Heart right ventricle (tissue), 16 donors: ENCODE data around the gene LYSMD2. TPM values are rescaled to one million over a fixed set of nuclear protein-coding genes. Genes with fewer than 3 reads are reported as not detected.

ENCODE experiments used
- ATAC-seq, 8 donors: fragments of 200-7000 bp; cut with Tn5 transposase; one replicate each; pipeline ENCODE4 v1.9.1; 2020; ENCODE audit warnings: mild to moderate bottlenecking in 8 of 8, moderate library complexity in 8 of 8, moderate number of reproducible peaks in 1 of 8
- DNase-seq, 2 donors: peaks; one replicate each; pipeline ENCODE4 v3.0.0-alpha.2; 2020
- H3K27ac ChIP-seq, 10 donors: fragments of 200-600 bp; sonication (generic) in 2 of 10; one replicate each; pipeline versions ENCODE4 v1.5.0 to v1.8.0; 2020 to 2022; ENCODE audit warnings: mild to moderate bottlenecking in 3 of 10
- H3K27me3 ChIP-seq, 7 donors: fragments of 200-600 bp; one replicate each; pipeline ENCODE4 v1.8.0; 2021 to 2022; ENCODE audit warnings: mild to moderate bottlenecking in 2 of 7
- H3K36me3 ChIP-seq, 9 donors: fragments of 200-600 bp; sonication (generic) in 1 of 9; one replicate each; pipeline versions ENCODE4 v1.5.0 to v1.8.0; 2020 to 2022; ENCODE audit warnings: mild to moderate bottlenecking in 2 of 9
- H3K4me1 ChIP-seq, 9 donors: fragments of 200-600 bp; sonication (generic) in 1 of 9; one replicate each; pipeline versions ENCODE4 v1.5.0 to v1.8.0; 2020 to 2022; ENCODE audit warnings: mild to moderate bottlenecking in 4 of 9
- H3K4me3 ChIP-seq, 10 donors: fragments of 200-600 bp; sonication (generic) in 2 of 10; one replicate each; pipeline versions ENCODE4 v1.5.0 to v1.8.0; 2020 to 2022; ENCODE audit warnings: mild to moderate bottlenecking in 7 of 10, moderate library complexity in 2 of 10
- H3K9me3 ChIP-seq, 11 donors: fragments of 200-600 bp in 10 of 11; sonication (generic) in 2 of 11; one replicate each; pipeline versions ENCODE4 v1.5.0 to v1.8.0; 2013 to 2022; ENCODE audit warnings: mild to moderate bottlenecking in 2 of 11, control low read depth in 1 of 11, moderate library complexity in 1 of 11
- WGBS, 2 donors: extraction: QIAGEN DNeasy Blood & Tissue Kit; methylation state at CpG; one replicate each; pipeline ENCODE4 v1.1.7; 2013; ENCODE audit warnings: inconsistent platforms in 1 of 2; 5-methylcytosine and 5-hydroxymethylcytosine counted together
- intact Hi-C, 10 donors: fragments of 100-400 bp; cut with DNase I; formaldehyde crosslinking; loops; one replicate each; pipeline versions ENCODE4 v1.11.1 to v1.14.2; 2022
- polyA plus RNA-seq, 2 donors: library from polyadenylated mRNA; stranded (reverse); fragments of 200-250 nt; gene quantifications; one replicate each; pipeline ENCODE4 v1.2.3, GENCODE V29; 2013
- total RNA-seq, 10 donors: library from RNA; stranded (reverse); fragmentation: NEBNext Ultra II Directional in 3 of 10; extraction: Animal tissue kit (Norgen Biotek cat#: 25700) in 3 of 10; gene quantifications; one replicate each; pipeline versions ENCODE4 v1.2.1 to v1.2.4, GENCODE V29; 2021 to 2023
- TF ChIP-seq, protein P1 (sequence below), 9 donors: fragments of 200-600 bp; sonication (generic) in 2 of 9; IDR thresholded peaks; one replicate each; pipeline versions ENCODE4 v1.5.0 to v1.8.0; 2021 to 2022; ENCODE audit warnings: antibody characterized with exemption in 9 of 9, mild to moderate bottlenecking in 5 of 9, moderate library complexity in 1 of 9
- donor health status: Arrhythmogenic right ventricular cardiomyopathy.
- donor health status: ischemic (EF 13 %, LVEDD 7.1; RV severe dilation, severe dysfunction).
- donor health status: healthy with polysubstance abuse.
- donor health status: DM: no; HTN: yes; CAD: no.
- donor health status: DM: no; HTN: no; CAD: no.
- donor health status: ischemic (EF 25% LVEDD 6.9; RV normal size, moderate dysfunction).
- donor health status: ischemic (EF 25% LVEDD 5.7; RV mildly dilated, moderate dysfunction).
- donor health status: healthy.
- donor health status: DM: yes; HTN: yes; CAD: no.
- donor health status: Ischemic cardiomyopathy.
- donor health status: ischemic (EF 35%, LVEDD 5.7; RV mildly dilated, moderate dysfunction).
- donor health status: nonischemic (EF 11% LVEDD 7.7; RV severe dilation, severe dysfunction).
- donor health status: DM: yes; HTN: yes; CAD: no.
- donor health status: PGD.
- donor health status: ischemic (EF 29% LVEDD 5.4; RV normal size, mild dysfunction).
- donor health status: nonischemic (EF 23%, LVEDD 6.1; RV moderate dilation, normal function).

LYSMD2 gene
- total and polyA plus RNA-seq, 12 donors: 1.7 to 8.6 (median 4.2) TPM

DNA sequence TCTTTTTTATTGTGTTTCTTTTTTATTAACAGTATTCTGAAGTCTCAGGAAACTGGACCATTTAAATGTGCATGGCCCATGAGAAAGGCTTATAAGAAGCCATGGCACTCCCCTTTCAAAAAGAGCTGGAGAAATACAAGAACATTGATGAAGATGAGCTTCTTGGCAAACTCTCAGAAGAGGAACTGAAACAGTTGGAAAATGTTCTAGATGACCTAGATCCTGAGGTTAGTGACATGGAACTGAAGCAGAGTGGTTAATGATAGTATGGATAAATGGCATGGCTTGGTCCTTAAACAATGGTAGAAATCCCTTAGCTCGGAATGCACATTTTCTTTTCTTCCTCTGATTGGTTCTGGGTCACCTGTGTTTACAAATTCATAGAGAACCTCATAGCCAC lies 28.9 kb upstream of the LYSMD2 start:
- DNase-seq (no peak), ATAC-seq (no peak)
- TF ChIP-seq, protein P1, sequence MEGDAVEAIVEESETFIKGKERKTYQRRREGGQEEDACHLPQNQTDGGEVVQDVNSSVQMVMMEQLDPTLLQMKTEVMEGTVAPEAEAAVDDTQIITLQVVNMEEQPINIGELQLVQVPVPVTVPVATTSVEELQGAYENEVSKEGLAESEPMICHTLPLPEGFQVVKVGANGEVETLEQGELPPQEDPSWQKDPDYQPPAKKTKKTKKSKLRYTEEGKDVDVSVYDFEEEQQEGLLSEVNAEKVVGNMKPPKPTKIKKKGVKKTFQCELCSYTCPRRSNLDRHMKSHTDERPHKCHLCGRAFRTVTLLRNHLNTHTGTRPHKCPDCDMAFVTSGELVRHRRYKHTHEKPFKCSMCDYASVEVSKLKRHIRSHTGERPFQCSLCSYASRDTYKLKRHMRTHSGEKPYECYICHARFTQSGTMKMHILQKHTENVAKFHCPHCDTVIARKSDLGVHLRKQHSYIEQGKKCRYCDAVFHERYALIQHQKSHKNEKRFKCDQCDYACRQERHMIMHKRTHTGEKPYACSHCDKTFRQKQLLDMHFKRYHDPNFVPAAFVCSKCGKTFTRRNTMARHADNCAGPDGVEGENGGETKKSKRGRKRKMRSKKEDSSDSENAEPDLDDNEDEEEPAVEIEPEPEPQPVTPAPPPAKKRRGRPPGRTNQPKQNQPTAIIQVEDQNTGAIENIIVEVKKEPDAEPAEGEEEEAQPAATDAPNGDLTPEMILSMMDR (IDR thresholded peaks at IDR 0.05): no peak
- no peak overlapping the region for H3K27ac ChIP-seq
- H3K9me3 ChIP-seq: no peaks in the 10 kb centered on the region
- no peak overlapping the region for H3K4me3 ChIP-seq
- intact Hi-C loops: no loop called here
- no peaks in the 10 kb centered on the region for H3K27me3 ChIP-seq
- H3K36me3 ChIP-seq: peaks cover 0 to 41% (median 0%) of the 10 kb centered on the region in 9 donors
- peaks cover 0 to 10% (median 0%) of the 10 kb centered on the region in 9 donors for H3K4me1 ChIP-seq
- 94 to 100% methylated on average over 1 of the region's 1 CpG for WGBS, 2 donors

DNA sequence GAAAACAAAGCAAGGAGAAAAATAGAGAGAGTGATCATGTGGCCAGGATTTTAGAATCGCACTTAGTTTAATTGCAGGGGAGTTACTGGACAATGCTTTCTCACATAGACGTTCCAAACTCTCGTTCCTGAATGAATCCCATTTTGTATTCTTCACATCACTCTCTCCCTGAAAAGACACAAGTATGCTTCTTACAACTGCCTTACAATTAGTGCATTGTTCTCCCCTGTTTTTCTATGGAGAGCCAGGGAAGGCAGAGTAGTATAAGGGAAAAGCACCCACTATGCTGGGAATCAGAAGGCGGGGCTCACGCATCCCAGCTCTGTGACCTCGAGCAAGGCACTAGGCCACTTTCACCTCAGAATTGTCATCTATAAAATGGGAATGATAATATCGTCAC lies 28.3 kb upstream of the LYSMD2 start:
- intact Hi-C loops: no loop called here
- peaks cover 0 to 14% (median 0%) of the 10 kb centered on the region in 9 donors for H3K4me1 ChIP-seq
- TF ChIP-seq, protein P1 (IDR thresholded peaks at IDR 0.05): no peak
- no peak for ATAC-seq
- no peaks in the 10 kb centered on the region for H3K27me3 ChIP-seq
- H3K27ac ChIP-seq: no peak overlapping the region
- DNase-seq: no peak
- no peaks in the 10 kb centered on the region for H3K9me3 ChIP-seq
- WGBS, 2 donors: 82 to 84% methylated on average over 7 of the region's 7 CpGs
- H3K4me3 ChIP-seq: no peak overlapping the region
- peaks cover 0 to 40% (median 0%) of the 10 kb centered on the region in 9 donors for H3K36me3 ChIP-seq

DNA sequence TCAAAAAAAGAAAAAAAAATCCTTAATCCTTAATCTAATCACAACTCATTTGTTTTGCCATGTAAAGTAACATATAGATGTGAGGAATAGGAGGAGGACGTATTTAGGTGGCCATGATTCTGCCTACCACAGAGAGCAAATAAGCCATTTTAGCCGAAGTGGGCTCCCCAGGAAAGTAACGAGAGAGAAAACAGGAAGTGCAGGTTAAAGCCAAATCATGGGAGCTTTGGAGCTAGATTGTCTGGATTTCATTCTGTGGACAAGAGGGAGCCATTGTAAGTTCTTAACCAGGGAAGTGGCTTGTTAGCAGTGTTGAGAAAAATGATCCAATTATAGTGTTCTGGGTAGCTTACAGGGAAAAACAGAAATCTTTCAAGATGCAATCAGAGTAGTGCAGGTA lies 23.4 kb upstream of the LYSMD2 start:
- intact Hi-C loops: no loop called here
- Histone ChIP-seq H3K27me3 (no peaks in the 10 kb centered on the region), H3K27ac (no peak overlapping the region), H3K9me3 (peaks cover 0 to 6% (median 0%) of the 10 kb centered on the region in 11 donors), H3K4me3 (no peak overlapping the region), H3K36me3 (no peaks in the 10 kb centered on the region), H3K4me1 (peaks cover 0 to 41% (median 18%) of the 10 kb centered on the region in 9 donors)
- TF ChIP-seq, protein P1 (IDR thresholded peaks at IDR 0.05): no peak
- no peak for DNase-seq
- 59 to 65% methylated on average over 3 of the region's 3 CpGs for WGBS, 2 donors
- ATAC-seq: no peak

DNA sequence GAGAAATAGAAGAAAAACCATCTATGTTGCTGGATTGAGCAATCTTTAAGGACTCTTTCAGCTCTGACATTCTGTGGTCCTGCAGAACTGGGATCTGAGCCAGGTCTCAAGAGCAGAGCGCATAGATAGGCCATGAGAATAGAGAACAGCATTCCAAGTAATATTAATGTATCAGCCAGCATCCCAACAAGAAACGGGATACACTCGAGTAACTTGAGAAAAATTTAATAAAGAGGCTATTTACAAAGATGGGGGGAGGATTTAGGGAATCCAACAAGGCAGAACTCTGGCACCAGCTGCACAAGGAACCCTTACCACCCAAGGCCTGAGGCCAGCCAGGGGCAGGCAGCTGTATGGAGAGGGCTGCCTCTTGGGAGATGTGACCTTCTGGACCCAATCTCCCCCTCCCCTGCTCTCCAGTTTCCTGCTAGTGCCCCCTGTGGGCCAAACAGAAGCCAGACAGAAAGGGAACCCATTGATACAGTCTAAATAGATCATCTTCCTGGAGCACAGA lies 22.2 kb upstream of the LYSMD2 start:
- DNase-seq: peak; percentile 27 to 52
- Histone ChIP-seq H3K9me3 (peaks cover 0 to 6% (median 0%) of the 10 kb centered on the region in 11 donors), H3K4me1 (peaks cover 0 to 50% (median 18%) of the 10 kb centered on the region in 9 donors), H3K27me3 (no peaks in the 10 kb centered on the region), H3K27ac (peak overlapping the region in 4 of 10 donors; percentile 6 to 60 (median 33)), H3K36me3 (no peaks in the 10 kb centered on the region), H3K4me3 (no peak overlapping the region)
- TF ChIP-seq, protein P1 (IDR thresholded peaks at IDR 0.05): peak in 5 of 9 donors; percentile 8 to 31 (median 28)
- peak; percentile 82 to 93 (median 86) for ATAC-seq
- 19 to 28% methylated on average over 3 of the region's 3 CpGs for WGBS, 2 donors
- intact Hi-C loops: no loop called here
